ENCODE data around the gene MYBBP1A.

DNA sequence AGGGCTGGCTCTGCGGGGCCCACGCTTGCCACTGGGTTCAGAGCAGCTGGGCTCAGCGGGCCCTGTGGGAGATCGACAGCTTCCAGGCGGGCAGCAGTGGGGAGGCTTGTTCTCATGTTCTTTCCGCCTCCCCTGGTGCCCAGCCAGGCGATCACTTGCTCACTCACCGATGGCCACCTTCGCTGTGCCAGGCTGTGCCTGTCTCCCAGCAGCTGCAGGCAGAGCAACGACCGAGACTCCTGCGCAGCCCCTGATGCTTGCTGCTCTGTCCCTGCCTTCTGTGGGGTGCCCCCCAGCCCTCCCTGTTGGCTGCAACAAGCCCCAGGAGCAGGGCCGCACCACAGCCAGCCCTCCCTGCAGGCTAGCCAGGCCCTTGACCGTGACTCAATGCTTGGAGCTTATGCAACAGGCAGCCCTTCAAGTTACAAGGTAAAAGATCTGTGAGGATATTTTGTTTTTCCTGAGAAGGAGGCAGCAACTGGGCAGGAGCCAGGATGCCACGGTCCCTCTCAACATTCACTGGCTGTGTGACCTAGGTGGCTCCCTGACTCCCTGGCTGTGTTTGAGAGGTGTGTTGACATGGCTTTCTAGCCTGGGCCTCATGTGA, 66.1 kb downstream of the MYBBP1A start:
- TF ChIP-seq NFIC (IDR thresholded peaks at IDR 0.05) (peak; percentile 64), CEBPB (IDR thresholded peaks at IDR 0.05) (peak; percentile 68; the same call in 1 of the 2 replicates), REST (IDR thresholded peaks at IDR 0.05; ENCODE audit: low read depth) (no peak), EGR1 (IDR thresholded peaks at IDR 0.05) (no peak), MAX (IDR thresholded peaks at IDR 0.05) (peak; percentile 35)

Data from Ishikawa (cell line).